CD4-positive, alpha-beta T cell (primary cell): ENCODE results near the gene ANKRD33B. TPM values are rescaled to one million over a fixed set of nuclear protein-coding genes. Genes with fewer than 3 reads are reported as not detected.

Experiments used
- ATAC-seq: fragments of 200-7000 bp; cut with Tn5 transposase; one replicate; pipeline ENCODE4 v1.10.0; 2022; ENCODE audit warnings: mild to moderate bottlenecking; ENCODE audit not compliant: poor library complexity
- CTCF ChIA-PET: fragments of 350-600 bp; sonication (Branson Sonifier 250); formaldehyde crosslinking; loops from one replicate; lab custom pipeline; 2021; ENCODE audit warnings: antibody characterized with exemption, inconsistent platforms; lab: Charles Lee
- POLR2A ChIA-PET: fragments of 350-600 bp; sonication (Branson Sonifier 250); formaldehyde crosslinking; loops from one replicate; lab custom pipeline; 2021; ENCODE audit warnings: antibody characterized with exemption, inconsistent platforms; lab: Charles Lee
- DNase-seq, 14 experiments: peaks; one replicate each; pipeline ENCODE4 v3.0.0-alpha.2; 2013 to 2020; ENCODE audit warnings: mixed read lengths in 2 of 14
- H3K27ac ChIP-seq, 2 donors: one replicate each; pipeline versions ENCODE4 v1.5.1 to v1.7.0; 2013; ENCODE audit warnings: low read length in 2 of 2, low read depth in 1 of 2, mild to moderate bottlenecking in 1 of 2
- H3K27me3 ChIP-seq, 2 experiments: 1 replicate in 1 of 2; 2 replicates in 1 of 2; pipeline versions ENCODE4 v1.6.1 to v1.7.0; 2013; ENCODE audit warnings: low read length in 2 of 2, control low read depth in 1 of 2, mild to moderate bottlenecking in 1 of 2, moderate library complexity in 1 of 2; ENCODE audit not compliant: insufficient read depth in 2 of 2, control insufficient read depth in 1 of 2
- H3K36me3 ChIP-seq: one replicate; pipeline ENCODE4 v1.6.1; 2013; ENCODE audit warnings: low read length, control low read depth; ENCODE audit not compliant: insufficient read depth
- H3K4me1 ChIP-seq: one replicate; pipeline ENCODE4 v1.6.1; 2013; ENCODE audit warnings: low read length, control low read depth; ENCODE audit not compliant: insufficient read depth
- H3K4me3 ChIP-seq: one replicate; pipeline ENCODE4 v1.5.1; 2013; ENCODE audit warnings: mild to moderate bottlenecking, low read length, moderate library complexity
- H3K9me3 ChIP-seq, 2 experiments: 1 replicate in 1 of 2; 2 replicates in 1 of 2; pipeline versions ENCODE4 v1.6.1 to v1.7.0; 2013; ENCODE audit warnings: low read length in 2 of 2, mild to moderate bottlenecking in 2 of 2, control low read depth in 1 of 2, moderate library complexity in 1 of 2; ENCODE audit not compliant: control insufficient read depth in 1 of 2, insufficient read depth in 1 of 2
- H3K27ac Mint-ChIP-seq: one replicate; pipeline ENCODE4 v1.8.0; 2020; ENCODE audit warnings: mixed read lengths
- H3K27me3 Mint-ChIP-seq: one replicate; pipeline ENCODE4 v1.8.0; 2021; ENCODE audit warnings: mixed read lengths
- H3K36me3 Mint-ChIP-seq: one replicate; pipeline ENCODE4 v1.8.0; 2021; ENCODE audit warnings: low read depth, mixed read lengths
- H3K4me1 Mint-ChIP-seq: one replicate; pipeline ENCODE4 v1.8.0; 2021; ENCODE audit warnings: low read depth, mixed read lengths
- H3K4me3 Mint-ChIP-seq: one replicate; pipeline ENCODE4 v1.8.0; 2020; ENCODE audit warnings: mild to moderate bottlenecking, mixed read lengths
- H3K9me3 Mint-ChIP-seq: one replicate; pipeline ENCODE4 v1.8.0; 2020; ENCODE audit warnings: mixed read lengths
- CTCF ChIP-seq: fragments of 200-600 bp; IDR thresholded peaks from one replicate; pipeline ENCODE4 v1.8.0; 2022; ENCODE audit warnings: antibody characterized with exemption, mild to moderate bottlenecking
- intact Hi-C, 2 experiments: fragments of 100-400 bp; cut with DNase I in 1 of 2; cut with micrococcal nuclease in 1 of 2; formaldehyde crosslinking; loops; one replicate each; pipeline versions ENCODE4 v1.15.1 to v1.9.0; 2023 to 2025; cut with DNase I, micrococcal nuclease
- total RNA-seq, 174 experiments: library from RNA in 2 of 174; stranded (reverse) in 2 of 174; gene quantifications; one replicate each; pipeline ENCODE4 v1.2.3 and lab custom pipeline; 2021 to 2026

The ANKRD33B gene
- total RNA-seq, 2 experiments from 2014 or later = 0.99 to 1.3 TPM

- H3K4me1 Mint-ChIP-seq = peaks cover 20% of the 10 kb centered on the region
These were observed 15.0 kb downstream of the ANKRD33B start for GRCh38 chr5:10578869-10579268.

GRCh38 chr5:10579536-10580521, 16.0 kb downstream of the ANKRD33B start:
- peaks cover 3% of the 10 kb centered on the region for H3K27me3 Mint-ChIP-seq
- H3K36me3 Mint-ChIP-seq = no peaks in the 10 kb centered on the region
- H3K27ac Mint-ChIP-seq = no peak overlapping the region
- Histone ChIP-seq H3K4me3 (no peak overlapping the region), H3K36me3 (no peaks in the 10 kb centered on the region), H3K27me3 (peaks cover 0 to 6% of the 10 kb centered on the region in 2 experiments), H3K27ac (no peak overlapping the region), H3K4me1 (peaks cover 13% of the 10 kb centered on the region), H3K9me3 (no peaks in the 10 kb centered on the region)
- ChIA-PET POLR2A (no interaction called here), CTCF (no interaction called here)
- intact Hi-C loops = no loop called here
- no peak overlapping the region for H3K4me3 Mint-ChIP-seq
- H3K4me1 Mint-ChIP-seq = peaks cover 20% of the 10 kb centered on the region
- ATAC-seq = no peak
- TF ChIP-seq CTCF = no peak
- H3K9me3 Mint-ChIP-seq = no peaks in the 10 kb centered on the region
- no peak for DNase-seq

More at GRCh38 chr5:10578869-10579268, 15.0 kb downstream of the ANKRD33B start:
- no peaks in the 10 kb centered on the region for H3K9me3 Mint-ChIP-seq
- peak; percentile 34 for ATAC-seq
- TF ChIP-seq CTCF = no peak
- no peaks in the 10 kb centered on the region for H3K36me3 ChIP-seq
- no peak overlapping the region for H3K4me3 Mint-ChIP-seq
- intact Hi-C loops = no loop called here
- no peak overlapping the region for H3K27ac ChIP-seq
- H3K9me3 ChIP-seq = no peaks in the 10 kb centered on the region
- no peak overlapping the region for H3K4me3 ChIP-seq
- H3K27me3 Mint-ChIP-seq = no peaks in the 10 kb centered on the region
- H3K27me3 ChIP-seq = no peaks in the 10 kb centered on the region
- ChIA-PET CTCF (no interaction called here), POLR2A (no interaction called here)
- H3K27ac Mint-ChIP-seq = no peak overlapping the region
- peak in 3 of 14 experiments; percentile 25 to 32 (median 31) for DNase-seq
- H3K36me3 Mint-ChIP-seq = no peaks in the 10 kb centered on the region
- peaks cover 10% of the 10 kb centered on the region for H3K4me1 ChIP-seq

- H3K27ac Mint-ChIP-seq = no peak overlapping the region
- H3K4me1 Mint-ChIP-seq = peaks cover 20% of the 10 kb centered on the region
- no peak overlapping the region for H3K4me3 Mint-ChIP-seq
- H3K27me3 Mint-ChIP-seq = peaks cover 8% of the 10 kb centered on the region
- no peak for ATAC-seq
- ChIA-PET POLR2A (no interaction called here), CTCF (no interaction called here)
- intact Hi-C loops = no loop called here
- Histone ChIP-seq H3K27me3 (peaks cover 0 to 6% of the 10 kb centered on the region in 2 experiments), H3K36me3 (no peaks in the 10 kb centered on the region), H3K4me3 (no peak overlapping the region), H3K9me3 (no peaks in the 10 kb centered on the region), H3K4me1 (peaks cover 13% of the 10 kb centered on the region), H3K27ac (no peak overlapping the region)
- TF ChIP-seq CTCF = no peak
- H3K36me3 Mint-ChIP-seq = no peaks in the 10 kb centered on the region
- no peaks in the 10 kb centered on the region for H3K9me3 Mint-ChIP-seq
- DNase-seq = no peak
These were observed 16.9 kb downstream of the ANKRD33B start for GRCh38 chr5:10580531-10581423.
